BLaER1 (cell line): ENCODE results near the gene PSMB9.

Experiments used
- H3K27ac ChIP-seq: shearing (Covaris generic); formaldehyde crosslinking; 2 replicates; pipeline ENCODE4 v1.8.1; 2022
- H3K27me3 ChIP-seq: shearing (Covaris generic); formaldehyde crosslinking; 2 replicates; pipeline ENCODE4 v1.8.1; 2022
- H3K36me3 ChIP-seq: shearing (Covaris generic); formaldehyde crosslinking; 2 replicates; pipeline ENCODE4 v1.8.1; 2022
- H3K4me1 ChIP-seq: shearing (Covaris generic); formaldehyde crosslinking; 2 replicates; pipeline ENCODE4 v1.8.1; 2022
- H3K4me2 ChIP-seq: shearing (Covaris generic); formaldehyde crosslinking; 2 replicates; pipeline ENCODE4 v1.8.1; 2022
- H3K4me3 ChIP-seq: shearing (Covaris generic); formaldehyde crosslinking; 2 replicates; pipeline ENCODE4 v1.8.1; 2022
- H3K9ac ChIP-seq: shearing (Covaris generic); formaldehyde crosslinking; 2 replicates; pipeline ENCODE4 v1.8.1; 2022
- H3K9me3 ChIP-seq: shearing (Covaris generic); formaldehyde crosslinking; 2 replicates; pipeline ENCODE4 v1.8.1; 2022
- H4K20me1 ChIP-seq: shearing (Covaris generic); formaldehyde crosslinking; 2 replicates; pipeline ENCODE4 v1.8.1; 2022
- Cebpa-rat ChIP-seq: shearing (Covaris generic); IDR thresholded peaks from 2 replicates; pipeline ENCODE4 v1.8.1; 2022

The PSMB9 gene

DNA sequence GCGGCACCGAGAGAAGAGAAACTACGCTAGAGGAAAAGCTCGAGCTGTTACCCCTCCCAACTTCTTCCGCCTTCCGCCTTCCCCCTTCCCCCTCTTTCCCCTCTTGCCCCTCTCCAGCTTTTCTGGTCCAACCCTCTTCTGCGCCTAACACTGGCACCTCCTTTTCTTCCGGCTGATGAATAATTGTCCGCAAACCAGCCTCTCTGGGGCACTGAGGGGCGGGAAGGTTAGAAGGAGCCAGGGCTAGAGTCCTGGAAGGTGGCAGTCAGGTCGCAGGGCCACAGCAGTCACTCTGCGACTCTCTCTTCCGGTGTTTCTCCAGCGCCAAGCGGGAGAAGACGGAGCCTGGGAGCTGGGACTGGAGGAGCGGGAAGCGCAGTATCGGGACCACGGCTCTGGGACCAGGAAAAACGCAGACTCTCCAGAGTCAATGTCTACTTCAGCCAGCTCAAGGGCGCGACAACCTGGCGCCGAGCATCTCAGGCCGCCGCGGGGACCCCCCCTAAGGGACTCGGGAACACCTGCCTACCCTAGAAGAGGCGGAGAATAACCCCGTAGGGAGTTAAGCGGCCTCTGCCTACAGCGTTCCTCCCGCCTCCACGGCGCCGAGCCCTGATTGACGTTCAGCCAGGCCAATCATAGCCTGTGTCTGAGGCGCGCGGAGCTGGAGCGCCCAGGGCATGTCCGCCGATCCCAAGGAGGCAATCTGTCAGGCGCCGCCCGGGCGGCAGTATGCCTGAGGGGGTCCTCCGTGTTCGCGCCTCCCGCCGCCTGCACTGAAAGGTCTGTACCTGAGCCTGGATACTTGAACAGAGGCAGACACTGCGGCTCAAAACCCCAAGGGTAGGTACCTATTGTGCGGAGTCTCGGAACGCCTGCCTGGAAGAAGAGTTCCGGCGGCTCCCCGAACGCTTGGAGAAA is 40.4 kb downstream of the PSMB9 start:
- Histone ChIP-seq H3K9ac (peak overlapping the region; percentile 88), H3K4me1 (peaks cover 43% of the 10 kb centered on the region), H3K27me3 (no peaks in the 10 kb centered on the region), H3K36me3 (no peaks in the 10 kb centered on the region), H4K20me1 (peaks cover 16% of the 10 kb centered on the region; the same call in 1 of the 2 replicates), H3K4me2 (peak overlapping the region; percentile 96), H3K4me3 (peak overlapping the region; percentile 85), H3K9me3 (no peaks in the 10 kb centered on the region), H3K27ac (peak overlapping the region; percentile 86)
- TF ChIP-seq Cebpa-rat: no peak

- H3K27ac ChIP-seq: peak overlapping the region; percentile 86
- peak overlapping the region; percentile 96 for H3K4me2 ChIP-seq
- H3K9ac ChIP-seq: peak overlapping the region; percentile 88
- no peaks in the 10 kb centered on the region for H3K27me3 ChIP-seq
- H3K9me3 ChIP-seq: no peaks in the 10 kb centered on the region
- H4K20me1 ChIP-seq: peaks cover 16% of the 10 kb centered on the region; the same call in 1 of the 2 replicates
- H3K36me3 ChIP-seq: no peaks in the 10 kb centered on the region
- no peak for TF ChIP-seq Cebpa-rat
- peak overlapping the region; percentile 85 for H3K4me3 ChIP-seq
- H3K4me1 ChIP-seq: peaks cover 43% of the 10 kb centered on the region
Measured at GRCh38 chr6:32895006-32895345, 41.0 kb downstream of the PSMB9 start.

- no peak for TF ChIP-seq Cebpa-rat
- Histone ChIP-seq H3K9ac (no peak overlapping the region), H3K4me1 (no peaks in the 10 kb centered on the region), H3K9me3 (no peaks in the 10 kb centered on the region), H4K20me1 (no peaks in the 10 kb centered on the region), H3K4me3 (no peak overlapping the region), H3K27me3 (no peaks in the 10 kb centered on the region), H3K36me3 (peaks cover 20% of the 10 kb centered on the region), H3K4me2 (no peak overlapping the region), H3K27ac (no peak overlapping the region)
Measured at GRCh38 chr6:32903952-32904351, 50.0 kb downstream of the PSMB9 start.

GRCh38 chr6:32905078-32905477 is 51.1 kb downstream of the PSMB9 start:
- Histone ChIP-seq H4K20me1 (no peaks in the 10 kb centered on the region), H3K9me3 (no peaks in the 10 kb centered on the region), H3K27ac (no peak overlapping the region), H3K4me3 (no peak overlapping the region), H3K27me3 (no peaks in the 10 kb centered on the region), H3K9ac (no peak overlapping the region), H3K4me2 (no peak overlapping the region), H3K36me3 (peaks cover 20% of the 10 kb centered on the region), H3K4me1 (no peaks in the 10 kb centered on the region)
- TF ChIP-seq Cebpa-rat: no peak

DNA sequence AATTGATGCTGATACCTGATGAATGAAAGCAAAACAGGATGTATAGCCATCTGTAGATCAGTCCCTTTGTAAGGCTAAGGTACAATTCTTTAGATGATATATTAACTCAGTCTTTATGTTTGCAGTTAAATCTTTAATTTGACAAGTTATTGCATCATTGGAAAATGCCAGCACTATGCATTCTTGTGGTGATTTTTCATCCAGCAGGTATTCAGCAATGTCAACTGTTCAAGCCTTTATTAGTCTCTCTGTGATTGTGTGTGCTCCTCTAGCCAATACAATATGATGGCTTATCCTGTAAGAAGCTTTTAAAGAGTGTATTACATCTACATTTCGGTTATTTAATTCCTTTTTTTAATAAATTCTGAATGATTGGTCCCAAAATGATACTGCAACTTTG is 52.5 kb downstream of the PSMB9 start:
- Histone ChIP-seq H3K9ac (no peak overlapping the region), H3K4me2 (no peak overlapping the region), H4K20me1 (no peaks in the 10 kb centered on the region), H3K4me3 (no peak overlapping the region), H3K9me3 (no peaks in the 10 kb centered on the region), H3K4me1 (no peaks in the 10 kb centered on the region), H3K27me3 (no peaks in the 10 kb centered on the region), H3K36me3 (peaks cover 8% of the 10 kb centered on the region), H3K27ac (no peak overlapping the region)
- no peak for TF ChIP-seq Cebpa-rat

DNA sequence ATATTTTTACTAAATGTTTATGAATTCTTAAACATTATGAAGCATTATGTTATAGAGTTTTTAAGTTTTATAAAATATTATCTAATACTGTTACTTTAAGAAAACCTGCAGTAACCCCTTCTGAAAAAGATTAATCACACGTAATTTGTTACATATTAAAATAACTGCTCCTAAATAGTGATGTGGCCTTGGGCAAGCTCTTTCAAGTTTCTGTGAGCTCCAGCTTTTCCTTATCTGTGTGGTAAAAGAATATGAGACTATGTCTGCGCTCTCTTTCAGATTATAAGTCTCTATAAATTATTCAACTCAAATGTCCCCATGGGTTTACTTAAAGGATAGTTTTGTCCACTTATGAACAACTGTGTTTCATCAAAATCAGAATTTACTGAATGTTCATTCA is 54.9 kb downstream of the PSMB9 start:
- no peaks in the 10 kb centered on the region for H4K20me1 ChIP-seq
- no peaks in the 10 kb centered on the region for H3K9me3 ChIP-seq
- H3K27ac ChIP-seq: no peak overlapping the region
- H3K4me2 ChIP-seq: no peak overlapping the region
- TF ChIP-seq Cebpa-rat: no peak
- no peak overlapping the region for H3K4me3 ChIP-seq
- no peaks in the 10 kb centered on the region for H3K4me1 ChIP-seq
- no peaks in the 10 kb centered on the region for H3K36me3 ChIP-seq
- no peaks in the 10 kb centered on the region for H3K27me3 ChIP-seq
- H3K9ac ChIP-seq: no peak overlapping the region
